WTC11 (cell line): ENCODE data around the gene SEZ6. TPM values are rescaled to one million over a fixed set of nuclear protein-coding genes. Genes with fewer than 3 reads are reported as not detected.

Source experiments
- ATAC-seq: fragments of 200-7000 bp; cut with Tn5 transposase; 2 replicates; pipeline ENCODE4 v1.10.0; 2021; ENCODE audit warnings: mild to moderate bottlenecking, moderate library complexity
- CTCF ChIA-PET: fragments of 300-600 bp; sonication (Branson Sonifier 250); formaldehyde crosslinking; loops from one replicate; lab custom pipeline; 2021; ENCODE audit warnings: antibody characterized with exemption; lab: Charles Lee
- POLR2A ChIA-PET: fragments of 350-600 bp; sonication (Branson Sonifier 250); formaldehyde crosslinking; loops from one replicate; lab custom pipeline; 2021; ENCODE audit warnings: antibody characterized with exemption; lab: Charles Lee
- DNase-seq: peaks from one replicate; pipeline ENCODE4 v3.0.0; 2021; ENCODE audit warnings: low spot score
- H3K27ac Mint-ChIP-seq: 2 replicates; pipeline ENCODE4 v1.8.0; 2021; ENCODE audit warnings: mixed read lengths
- H3K27me3 Mint-ChIP-seq: 2 replicates; pipeline ENCODE4 v1.8.0; 2021; ENCODE audit warnings: low read depth, mild to moderate bottlenecking, moderate library complexity, mixed read lengths
- H3K36me3 Mint-ChIP-seq: 2 replicates; pipeline ENCODE4 v1.8.0; 2021; ENCODE audit warnings: mixed read lengths
- H3K4me1 Mint-ChIP-seq: 2 replicates; pipeline ENCODE4 v1.8.0; 2022; ENCODE audit warnings: mixed read lengths
- H3K4me3 Mint-ChIP-seq: 2 replicates; pipeline ENCODE4 v1.8.0; 2021; ENCODE audit warnings: mild to moderate bottlenecking, moderate library complexity, mixed read lengths
- H3K9me3 Mint-ChIP-seq: 2 replicates; pipeline ENCODE4 v1.8.0; 2021; ENCODE audit warnings: mixed read lengths
- ATF2 ChIP-seq: sonication (generic); formaldehyde crosslinking; IDR thresholded peaks from 2 replicates; pipeline ENCODE4 v1.8.1; 2022; ENCODE audit warnings: low read depth, missing genetic modification reagents, borderline replicate concordance
- E2F1 ChIP-seq: sonication (generic); formaldehyde crosslinking; IDR thresholded peaks from 2 replicates; pipeline ENCODE4 v1.8.0; 2022; ENCODE audit warnings: mild to moderate bottlenecking, missing genetic modification reagents
- E2F5 ChIP-seq: sonication (generic); formaldehyde crosslinking; IDR thresholded peaks from 2 replicates; pipeline ENCODE4 v1.8.1; 2022; ENCODE audit warnings: mild to moderate bottlenecking, moderate library complexity, missing genetic modification reagents
- FOXP1 ChIP-seq: sonication (generic); formaldehyde crosslinking; IDR thresholded peaks from 2 replicates; pipeline ENCODE4 v1.8.0; 2022; ENCODE audit warnings: missing genetic modification reagents, mild to moderate bottlenecking, moderate library complexity, borderline replicate concordance
- GABPB1 ChIP-seq: sonication (generic); formaldehyde crosslinking; IDR thresholded peaks from 2 replicates; pipeline ENCODE4 v1.8.1; 2023; ENCODE audit warnings: mild to moderate bottlenecking, missing genetic modification reagents
- OVOL2 ChIP-seq: fragments of 250-450 bp; sonication (Bioruptor Pico); IDR thresholded peaks from 2 replicates; pipeline ENCODE4 v1.9.0; 2021; ENCODE audit warnings: mild to moderate bottlenecking, borderline replicate concordance
- PREB ChIP-seq: sonication (generic); formaldehyde crosslinking; IDR thresholded peaks from 2 replicates; pipeline ENCODE4 v1.8.1; 2022; ENCODE audit warnings: mild to moderate bottlenecking, missing genetic modification reagents, moderate library complexity, borderline replicate concordance
- RELA ChIP-seq: sonication (generic); formaldehyde crosslinking; IDR thresholded peaks from 2 replicates; pipeline ENCODE4 v1.8.1; 2022; ENCODE audit warnings: missing genetic modification reagents, mild to moderate bottlenecking, borderline replicate concordance
- SOX15 ChIP-seq: fragments of 250-450 bp; sonication (Bioruptor Pico); IDR thresholded peaks from 2 replicates; pipeline ENCODE4 v1.9.0; 2021; ENCODE audit warnings: mild to moderate bottlenecking
- ZBTB21 ChIP-seq: sonication (generic); formaldehyde crosslinking; IDR thresholded peaks from 2 replicates; pipeline ENCODE4 v1.8.1; 2023; ENCODE audit warnings: mild to moderate bottlenecking, missing genetic modification reagents, borderline replicate concordance
- ZNF121 ChIP-seq: sonication (generic); formaldehyde crosslinking; IDR thresholded peaks from 2 replicates; pipeline ENCODE4 v1.8.0; 2023; ENCODE audit warnings: missing genetic modification reagents
- ZNF396 ChIP-seq: fragments of 250-450 bp; sonication (Bioruptor Pico); IDR thresholded peaks from 2 replicates; pipeline ENCODE4 v1.8.0; 2021; ENCODE audit warnings: mild to moderate bottlenecking, moderate library complexity, borderline replicate concordance
- total RNA-seq: library from RNA; stranded (reverse); gene quantifications from 3 replicates; pipeline ENCODE4 v1.2.3, GENCODE V29; 2021
- TF ChIP-seq, protein P1 (sequence below): sonication (generic); formaldehyde crosslinking; conservative IDR thresholded peaks from 2 replicates; pipeline ENCODE4 v1.8.1; 2022; ENCODE audit warnings: mild to moderate bottlenecking, missing genetic modification reagents
- TF ChIP-seq, protein P2 (sequence below): fragments of 250-450 bp; sonication (Bioruptor Pico); conservative IDR thresholded peaks from 2 replicates; pipeline ENCODE4 v1.9.0; 2021; ENCODE audit warnings: mild to moderate bottlenecking
- TF ChIP-seq, protein P3 (sequence below): fragments of 250-450 bp; sonication (Bioruptor Pico); IDR thresholded peaks from 2 replicates; pipeline ENCODE4 v1.9.0; 2021; ENCODE audit warnings: mild to moderate bottlenecking

The SEZ6 gene
- total RNA-seq, 1 experiment from 2014 or later = 3.0 TPM

DNA sequence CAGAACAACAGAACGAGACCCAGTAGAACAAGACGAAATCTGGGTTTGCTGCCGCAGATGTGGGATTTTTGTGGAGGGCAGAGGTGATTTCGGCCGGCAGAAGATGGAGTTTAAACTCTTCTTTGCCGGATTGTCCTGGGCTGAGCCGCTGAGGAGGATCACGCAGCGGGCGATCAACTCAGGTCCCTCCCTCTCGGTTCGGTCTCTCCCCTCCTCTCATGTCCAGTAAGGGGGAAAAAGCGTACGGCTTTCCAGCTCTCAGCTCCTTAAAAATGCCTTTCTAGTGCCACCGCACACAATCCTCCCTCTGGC lies 57.0 kb downstream of the SEZ6 start:
- TF ChIP-seq, protein P1, sequence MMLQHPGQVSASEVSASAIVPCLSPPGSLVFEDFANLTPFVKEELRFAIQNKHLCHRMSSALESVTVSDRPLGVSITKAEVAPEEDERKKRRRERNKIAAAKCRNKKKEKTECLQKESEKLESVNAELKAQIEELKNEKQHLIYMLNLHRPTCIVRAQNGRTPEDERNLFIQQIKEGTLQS = no peak
- TF ChIP-seq ZBTB21 (CRISPR knock-in tag) (no peak), GABPB1 (CRISPR knock-in tag) (0 out of 2 replicates have a peak, but pooled peaks have one; percentile 24), ZNF396 (no peak), PREB (CRISPR knock-in tag) (0 out of 2 replicates have a peak, but pooled peaks have one; percentile 41), RELA (0 out of 2 replicates have a peak, but pooled peaks have one; percentile 36), ATF2 (CRISPR knock-in tag) (no peak)
- no peak for ATAC-seq
- DNase-seq = no peak
- ChIA-PET CTCF (interaction anchor here (0.8 to 5.5 kb wide), 6 partner anchors 17 to 231 kb away, joined by 3 to 39 read pairs (median 9); partner anchors contain the start of genes DHRS13, MYO18A and TLCD1), POLR2A (no interaction called here)
- Mint-ChIP-seq H3K4me3 (peak overlapping the region; percentile 92), H3K27me3 (no peaks in the 10 kb centered on the region), H3K4me1 (peaks cover 22% of the 10 kb centered on the region), H3K27ac (peak overlapping the region; percentile 94), H3K9me3 (no peaks in the 10 kb centered on the region), H3K36me3 (peaks cover 23% of the 10 kb centered on the region)

DNA sequence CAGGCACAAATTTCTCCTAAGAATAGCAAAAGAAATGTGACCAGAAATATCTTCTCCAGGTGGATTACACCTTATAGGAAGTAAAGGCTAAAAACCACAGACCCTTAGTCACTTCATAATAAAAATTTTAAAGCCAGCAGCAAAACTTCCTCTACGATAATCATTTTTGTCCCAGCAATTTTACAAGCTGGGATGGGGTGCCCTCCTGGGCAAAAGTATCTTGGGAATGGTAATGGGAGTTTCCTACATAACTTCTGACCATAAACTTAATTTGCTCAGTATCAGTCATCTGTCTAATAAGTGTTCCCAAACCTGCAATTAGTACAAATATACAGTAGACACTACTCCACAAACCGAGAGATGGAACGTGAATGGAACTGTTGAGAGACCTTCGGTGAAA lies 57.5 kb downstream of the SEZ6 start:
- DNase-seq (no peak), ATAC-seq (no peak)
- Mint-ChIP-seq H3K27me3 (no peaks in the 10 kb centered on the region), H3K9me3 (no peaks in the 10 kb centered on the region), H3K4me1 (peaks cover 22% of the 10 kb centered on the region), H3K27ac (peak overlapping the region; percentile 94), H3K36me3 (peaks cover 27% of the 10 kb centered on the region), H3K4me3 (peak overlapping the region; percentile 92)
- ChIA-PET POLR2A (no interaction called here), CTCF (interaction anchor here (0.8 to 5.5 kb wide), 4 partner anchors 17 to 222 kb away, joined by 3 to 39 read pairs (median 16); partner anchors contain the start of gene TLCD1)
- no peak for TF ChIP-seq ZNF121
- TF ChIP-seq E2F5 (CRISPR knock-in tag) = no peak
- TF ChIP-seq E2F1 (CRISPR knock-in tag) = no peak
- TF ChIP-seq GABPB1 (CRISPR knock-in tag) = no peak
- TF ChIP-seq, protein P2, sequence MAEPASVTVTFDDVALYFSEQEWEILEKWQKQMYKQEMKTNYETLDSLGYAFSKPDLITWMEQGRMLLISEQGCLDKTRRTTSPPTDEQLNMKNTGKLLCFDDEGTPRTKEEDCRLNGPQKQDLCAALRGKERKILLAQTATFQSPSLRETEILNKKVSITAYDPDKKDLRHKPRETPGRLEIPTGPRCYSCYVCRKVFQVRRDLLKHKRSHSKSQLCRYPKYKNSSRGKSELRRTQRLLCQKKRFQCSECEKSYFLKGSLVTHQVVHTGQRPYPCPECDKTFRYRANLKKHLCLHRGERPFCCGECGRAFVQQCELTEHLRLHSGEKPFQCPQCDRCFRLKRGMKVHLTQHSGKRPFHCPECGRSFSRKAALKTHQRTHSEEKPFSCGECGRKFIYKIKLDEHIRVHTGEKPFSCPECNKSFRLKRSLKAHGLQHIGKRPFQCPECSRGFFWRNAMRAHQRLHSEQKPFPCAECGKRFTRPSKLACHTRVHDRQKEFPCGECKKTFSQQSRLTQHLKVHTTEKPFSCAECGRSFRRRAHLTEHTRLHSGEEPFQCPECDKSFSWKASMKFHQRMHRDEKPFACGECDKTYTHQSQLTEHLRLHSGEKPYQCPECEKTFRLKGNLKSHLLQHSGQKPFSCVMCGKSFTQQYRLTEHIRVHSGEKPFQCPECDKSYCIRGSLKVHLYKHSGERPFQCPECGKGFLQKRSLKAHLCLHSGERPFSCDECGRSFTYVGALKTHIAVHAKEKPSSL (CRISPR knock-in tag) = no peak
- TF ChIP-seq FOXP1 (CRISPR knock-in tag) = no peak
- TF ChIP-seq, protein P3, sequence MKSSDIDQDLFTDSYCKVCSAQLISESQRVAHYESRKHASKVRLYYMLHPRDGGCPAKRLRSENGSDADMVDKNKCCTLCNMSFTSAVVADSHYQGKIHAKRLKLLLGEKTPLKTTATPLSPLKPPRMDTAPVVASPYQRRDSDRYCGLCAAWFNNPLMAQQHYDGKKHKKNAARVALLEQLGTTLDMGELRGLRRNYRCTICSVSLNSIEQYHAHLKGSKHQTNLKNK (CRISPR knock-in tag) = no peak
- TF ChIP-seq OVOL2 (CRISPR knock-in tag) = no peak
- no peak for TF ChIP-seq ATF2 (CRISPR knock-in tag)
- no peak for TF ChIP-seq SOX15
- TF ChIP-seq, all 79 proteins: peak for 0
